HEK293 (cell line): ENCODE data around the gene ZNF595.
"Not testable (repeated sequence)": the region's sequence is repeated elsewhere in the genome, so short reads cannot be mapped to it uniquely, and the experiment has no call there.

ENCODE experiments used
- BCL11A ChIP-seq: fragments of 450-650 bp; formaldehyde crosslinking; IDR thresholded peaks from 2 replicates; pipeline ENCODE4 v1.5.1; 2016; ENCODE audit warnings: low read depth, missing biosample characterization, missing genetic modification characterization
- CTCF ChIP-seq: fragments of 450-650 bp; formaldehyde crosslinking; IDR thresholded peaks from 2 replicates; pipeline ENCODE4 v1.5.1; 2016; ENCODE audit warnings: missing biosample characterization, missing genetic modification characterization
- SP2 ChIP-seq: fragments of 450-650 bp; formaldehyde crosslinking; IDR thresholded peaks from 2 replicates; pipeline ENCODE4 v1.5.1; 2016; ENCODE audit warnings: missing biosample characterization, missing genetic modification characterization
- ZFP69B ChIP-seq: fragments of 450-650 bp; formaldehyde crosslinking; IDR thresholded peaks from 2 replicates; pipeline ENCODE4 v1.5.1; 2016; ENCODE audit warnings: missing biosample characterization, missing genetic modification characterization
- ZIC2 ChIP-seq: fragments of 450-650 bp; formaldehyde crosslinking; IDR thresholded peaks from 2 replicates; pipeline ENCODE4 v1.5.1; 2016; ENCODE audit warnings: missing biosample characterization, missing genetic modification characterization
- ZNF146 ChIP-seq: fragments of 450-650 bp; formaldehyde crosslinking; IDR thresholded peaks from 2 replicates; pipeline ENCODE4 v1.5.1; 2016; ENCODE audit warnings: missing biosample characterization, missing genetic modification characterization
- ZNF214 ChIP-seq: fragments of 450-650 bp; formaldehyde crosslinking; IDR thresholded peaks from 2 replicates; pipeline ENCODE4 v1.5.1; 2017; ENCODE audit warnings: missing biosample characterization, mild to moderate bottlenecking, missing genetic modification characterization, borderline replicate concordance
- ZNF274 ChIP-seq, 2 experiments: fragments of 200-500 bp in 1 of 2; fragments of 450-650 bp in 1 of 2; sonication (Bioruptor generic) in 1 of 2; formaldehyde crosslinking in 1 of 2; IDR thresholded peaks; 2 replicates each; pipeline versions ENCODE4 v1.5.1 to v1.6.1; 2014 to 2016; ENCODE audit warnings: borderline replicate concordance in 1 of 2, inconsistent platforms in 1 of 2, low read length in 1 of 2, missing biosample characterization in 1 of 2, missing genetic modification characterization in 1 of 2
- ZNF302 ChIP-seq: fragments of 450-650 bp; formaldehyde crosslinking; IDR thresholded peaks from 2 replicates; pipeline ENCODE4 v1.5.1; 2016; ENCODE audit warnings: missing biosample characterization, missing genetic modification characterization, low read depth
- ZNF311 ChIP-seq: fragments of 450-650 bp; formaldehyde crosslinking; IDR thresholded peaks from 2 replicates; pipeline ENCODE4 v1.5.1; 2017; ENCODE audit warnings: missing biosample characterization, missing genetic modification characterization, borderline replicate concordance
- ZNF404 ChIP-seq: fragments of 450-650 bp; formaldehyde crosslinking; IDR thresholded peaks from 2 replicates; pipeline ENCODE4 v1.5.1; 2017; ENCODE audit warnings: missing biosample characterization, missing genetic modification characterization
- TF ChIP-seq, protein P1 (sequence below): fragments of 450-650 bp; formaldehyde crosslinking; IDR thresholded peaks from 2 replicates; pipeline ENCODE4 v1.5.1; 2016; ENCODE audit warnings: missing biosample characterization, missing genetic modification characterization
- TF ChIP-seq, protein P2 (sequence below): fragments of 450-650 bp; formaldehyde crosslinking; IDR thresholded peaks from 2 replicates; pipeline ENCODE4 v1.5.1; 2016; ENCODE audit warnings: missing biosample characterization, missing genetic modification characterization
- TF ChIP-seq, protein P3 (sequence below): fragments of 450-650 bp; formaldehyde crosslinking; IDR thresholded peaks from 2 replicates; pipeline ENCODE4 v1.5.1; 2017; ENCODE audit warnings: missing biosample characterization, missing genetic modification characterization

DNA sequence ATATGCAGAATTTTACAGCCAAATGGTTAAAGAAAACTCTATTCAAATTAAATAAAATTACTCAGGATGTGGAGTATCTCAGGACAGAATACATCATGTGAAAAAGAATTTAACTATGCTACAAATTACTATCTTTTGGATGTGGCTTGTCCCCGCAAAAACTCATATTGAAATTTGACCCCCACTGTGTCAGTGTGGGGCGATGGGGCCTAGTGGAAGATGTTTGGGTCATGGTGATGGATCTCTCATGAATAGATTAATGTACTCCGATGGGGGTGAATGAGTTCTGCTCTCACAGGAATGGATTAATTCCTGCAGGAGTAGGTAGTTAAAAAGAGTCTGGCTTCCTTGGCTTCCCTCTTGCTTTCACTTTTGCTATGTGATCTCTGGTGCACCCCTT lies 35.0 kb upstream of the ZNF595 start:
- TF ChIP-seq BCL11A (tag by site-specific recombination); CTCF; ZIC2 (tag by site-specific recombination); ZFP69B; ZNF214; ZNF302; ZNF274 (IDR thresholded peaks at IDR 0.05; ENCODE audit: low read length); ZNF274 (tag by site-specific recombination; IDR thresholded peaks at IDR 0.05; ENCODE audit: borderline replicate concordance); ZNF146; ZNF311 (tag by site-specific recombination); ZNF404 (tag by site-specific recombination); SP2: not testable (repeated sequence)
- TF ChIP-seq, protein P1, sequence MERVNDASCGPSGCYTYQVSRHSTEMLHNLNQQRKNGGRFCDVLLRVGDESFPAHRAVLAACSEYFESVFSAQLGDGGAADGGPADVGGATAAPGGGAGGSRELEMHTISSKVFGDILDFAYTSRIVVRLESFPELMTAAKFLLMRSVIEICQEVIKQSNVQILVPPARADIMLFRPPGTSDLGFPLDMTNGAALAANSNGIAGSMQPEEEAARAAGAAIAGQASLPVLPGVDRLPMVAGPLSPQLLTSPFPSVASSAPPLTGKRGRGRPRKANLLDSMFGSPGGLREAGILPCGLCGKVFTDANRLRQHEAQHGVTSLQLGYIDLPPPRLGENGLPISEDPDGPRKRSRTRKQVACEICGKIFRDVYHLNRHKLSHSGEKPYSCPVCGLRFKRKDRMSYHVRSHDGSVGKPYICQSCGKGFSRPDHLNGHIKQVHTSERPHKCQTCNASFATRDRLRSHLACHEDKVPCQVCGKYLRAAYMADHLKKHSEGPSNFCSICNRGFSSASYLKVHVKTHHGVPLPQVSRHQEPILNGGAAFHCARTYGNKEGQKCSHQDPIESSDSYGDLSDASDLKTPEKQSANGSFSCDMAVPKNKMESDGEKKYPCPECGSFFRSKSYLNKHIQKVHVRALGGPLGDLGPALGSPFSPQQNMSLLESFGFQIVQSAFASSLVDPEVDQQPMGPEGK (tag by site-specific recombination) = not testable (repeated sequence)
- TF ChIP-seq, protein P2, sequence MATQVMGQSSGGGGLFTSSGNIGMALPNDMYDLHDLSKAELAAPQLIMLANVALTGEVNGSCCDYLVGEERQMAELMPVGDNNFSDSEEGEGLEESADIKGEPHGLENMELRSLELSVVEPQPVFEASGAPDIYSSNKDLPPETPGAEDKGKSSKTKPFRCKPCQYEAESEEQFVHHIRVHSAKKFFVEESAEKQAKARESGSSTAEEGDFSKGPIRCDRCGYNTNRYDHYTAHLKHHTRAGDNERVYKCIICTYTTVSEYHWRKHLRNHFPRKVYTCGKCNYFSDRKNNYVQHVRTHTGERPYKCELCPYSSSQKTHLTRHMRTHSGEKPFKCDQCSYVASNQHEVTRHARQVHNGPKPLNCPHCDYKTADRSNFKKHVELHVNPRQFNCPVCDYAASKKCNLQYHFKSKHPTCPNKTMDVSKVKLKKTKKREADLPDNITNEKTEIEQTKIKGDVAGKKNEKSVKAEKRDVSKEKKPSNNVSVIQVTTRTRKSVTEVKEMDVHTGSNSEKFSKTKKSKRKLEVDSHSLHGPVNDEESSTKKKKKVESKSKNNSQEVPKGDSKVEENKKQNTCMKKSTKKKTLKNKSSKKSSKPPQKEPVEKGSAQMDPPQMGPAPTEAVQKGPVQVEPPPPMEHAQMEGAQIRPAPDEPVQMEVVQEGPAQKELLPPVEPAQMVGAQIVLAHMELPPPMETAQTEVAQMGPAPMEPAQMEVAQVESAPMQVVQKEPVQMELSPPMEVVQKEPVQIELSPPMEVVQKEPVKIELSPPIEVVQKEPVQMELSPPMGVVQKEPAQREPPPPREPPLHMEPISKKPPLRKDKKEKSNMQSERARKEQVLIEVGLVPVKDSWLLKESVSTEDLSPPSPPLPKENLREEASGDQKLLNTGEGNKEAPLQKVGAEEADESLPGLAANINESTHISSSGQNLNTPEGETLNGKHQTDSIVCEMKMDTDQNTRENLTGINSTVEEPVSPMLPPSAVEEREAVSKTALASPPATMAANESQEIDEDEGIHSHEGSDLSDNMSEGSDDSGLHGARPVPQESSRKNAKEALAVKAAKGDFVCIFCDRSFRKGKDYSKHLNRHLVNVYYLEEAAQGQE = not testable (repeated sequence)
- TF ChIP-seq, protein P3, sequence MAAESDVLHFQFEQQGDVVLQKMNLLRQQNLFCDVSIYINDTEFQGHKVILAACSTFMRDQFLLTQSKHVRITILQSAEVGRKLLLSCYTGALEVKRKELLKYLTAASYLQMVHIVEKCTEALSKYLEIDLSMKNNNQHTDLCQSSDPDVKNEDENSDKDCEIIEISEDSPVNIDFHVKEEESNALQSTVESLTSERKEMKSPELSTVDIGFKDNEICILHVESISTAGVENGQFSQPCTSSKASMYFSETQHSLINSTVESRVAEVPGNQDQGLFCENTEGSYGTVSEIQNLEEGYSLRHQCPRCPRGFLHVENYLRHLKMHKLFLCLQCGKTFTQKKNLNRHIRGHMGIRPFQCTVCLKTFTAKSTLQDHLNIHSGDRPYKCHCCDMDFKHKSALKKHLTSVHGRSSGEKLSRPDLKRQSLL (tag by site-specific recombination) = not testable (repeated sequence)
